OCI-LY3 (cell line): Measurements from ENCODE around the gene TBX10.

ENCODE experiments used
- H2AFZ ChIP-seq: fragments of 200-600, 300-600 bp; shearing (Covaris generic); 2 replicates; pipeline ENCODE4 v1.6.0; 2014; ENCODE audit warnings: antibody characterized with exemption, low read depth, low read length
- H3K27ac ChIP-seq: fragments of 200-600, 300-600 bp; sonication (generic); 2 replicates; pipeline ENCODE4 v1.5.1; 2014; ENCODE audit warnings: mild to moderate bottlenecking, low read length, moderate library complexity, mixed read lengths
- H3K27me3 ChIP-seq: fragments of 200-600, 300-600 bp; sonication (generic); 2 replicates; pipeline ENCODE4 v1.6.1; 2014; ENCODE audit warnings: low read depth, low read length, mixed read lengths
- H3K36me3 ChIP-seq: fragments of 200-600, 300-600 bp; sonication (generic); replicated peaks from 2 replicates; pipeline ENCODE3; 2014; ENCODE audit warnings: low read depth, low read length, mixed read lengths
- H3K4me1 ChIP-seq: fragments of 300-600, 200-600 bp; sonication (generic); 2 replicates; pipeline ENCODE4 v1.6.1; 2014; ENCODE audit warnings: low read length, mixed read lengths
- H3K4me2 ChIP-seq: fragments of 200-600, 300-600 bp; sonication (generic); 2 replicates; pipeline ENCODE4 v1.6.1; 2014; ENCODE audit warnings: low read length, mixed read lengths
- H3K4me3 ChIP-seq: fragments of 300-600, 200-600 bp; sonication (generic); 2 replicates; pipeline ENCODE4 v1.5.1; 2014; ENCODE audit warnings: antibody characterized with exemption, mild to moderate bottlenecking, low read length, moderate library complexity
- H3K79me2 ChIP-seq: fragments of 300-600, 200-600 bp; shearing (Covaris generic); 2 replicates; pipeline ENCODE4 v1.6.1; 2014; ENCODE audit warnings: mild to moderate bottlenecking, low read length, mixed read lengths
- H3K9ac ChIP-seq: fragments of 300-600, 200-600 bp; shearing (Covaris generic); 2 replicates; pipeline ENCODE4 v1.6.0; 2014; ENCODE audit warnings: mild to moderate bottlenecking, low read length, moderate library complexity
- H3K9me3 ChIP-seq: fragments of 200-600, 300-600 bp; shearing (Covaris generic); 2 replicates; pipeline ENCODE4 v1.6.1; 2014; ENCODE audit warnings: low read length, mixed read lengths; ENCODE audit not compliant: insufficient read depth
- H4K20me1 ChIP-seq: fragments of 200-600, 300-600 bp; sonication (generic); 2 replicates; pipeline ENCODE4 v1.6.1; 2016; ENCODE audit warnings: low read length, mixed read lengths; ENCODE audit not compliant: insufficient read depth
- CTCF ChIP-seq: fragments of 200-600, 300-600 bp; sonication (generic); IDR thresholded peaks from 2 replicates; pipeline ENCODE4 v1.5.1; 2014; ENCODE audit warnings: antibody characterized with exemption, low read length, low read depth
- EZH2phosphoT487 ChIP-seq: fragments of 200-600 bp; shearing (Covaris generic); IDR thresholded peaks from 2 replicates; pipeline ENCODE4 v1.6.1; 2018; ENCODE audit warnings: antibody characterized with exemption, mixed run types, low read depth

TBX10 gene

DNA sequence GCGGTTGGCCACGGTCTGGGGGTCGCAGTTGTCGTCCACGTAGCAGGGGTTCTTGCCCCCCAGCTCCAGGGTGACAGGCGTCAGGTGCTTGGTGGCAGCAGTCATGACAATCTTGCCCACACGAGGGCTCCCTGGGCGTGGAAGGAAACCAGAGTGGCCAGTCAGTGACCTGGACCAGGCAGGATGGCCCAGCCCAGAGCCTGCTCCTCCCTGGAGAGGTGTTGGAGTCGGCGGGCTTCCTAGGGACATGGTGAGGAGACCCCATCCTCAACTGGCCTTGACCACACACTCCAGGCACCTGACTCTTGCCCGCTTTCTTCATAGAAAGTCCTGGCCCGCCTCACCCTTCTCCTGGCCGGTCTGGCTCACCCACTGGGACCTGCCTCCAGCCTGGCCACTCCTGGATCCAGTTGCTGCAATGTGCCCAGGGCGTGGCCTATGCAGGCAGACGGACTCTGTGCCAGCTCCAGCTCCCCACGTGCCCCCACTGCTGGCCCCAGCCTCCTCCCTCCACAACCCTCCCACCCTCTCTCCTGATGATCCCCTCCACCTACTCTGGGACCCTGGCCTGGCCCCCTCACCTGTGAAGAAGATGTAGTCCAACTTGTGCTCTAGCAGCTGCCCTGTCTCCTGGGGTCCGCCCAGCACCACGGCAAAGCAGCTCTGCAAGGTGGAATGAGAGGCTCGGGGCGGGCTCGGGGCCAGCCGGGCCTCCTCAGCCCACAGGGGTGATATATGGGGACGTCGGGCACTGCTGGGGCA is 26.2 kb upstream of the TBX10 start:
- Histone ChIP-seq H3K4me3 (no peak overlapping the region), H3K4me2 (no peak overlapping the region), H3K4me1 (peaks cover 23% of the 10 kb centered on the region), H4K20me1 (no peaks in the 10 kb centered on the region), H3K9me3 (no peaks in the 10 kb centered on the region; the same call in 1 of the 2 replicates), H3K36me3 (no peaks in the 10 kb centered on the region), H2AFZ (no peak overlapping the region), H3K79me2 (no peaks in the 10 kb centered on the region), H3K27ac (no peak overlapping the region), H3K9ac (no peak overlapping the region), H3K27me3 (peaks cover 22% of the 10 kb centered on the region)
- peak; percentile 46 for TF ChIP-seq CTCF
- TF ChIP-seq EZH2phosphoT487, result no peak

DNA sequence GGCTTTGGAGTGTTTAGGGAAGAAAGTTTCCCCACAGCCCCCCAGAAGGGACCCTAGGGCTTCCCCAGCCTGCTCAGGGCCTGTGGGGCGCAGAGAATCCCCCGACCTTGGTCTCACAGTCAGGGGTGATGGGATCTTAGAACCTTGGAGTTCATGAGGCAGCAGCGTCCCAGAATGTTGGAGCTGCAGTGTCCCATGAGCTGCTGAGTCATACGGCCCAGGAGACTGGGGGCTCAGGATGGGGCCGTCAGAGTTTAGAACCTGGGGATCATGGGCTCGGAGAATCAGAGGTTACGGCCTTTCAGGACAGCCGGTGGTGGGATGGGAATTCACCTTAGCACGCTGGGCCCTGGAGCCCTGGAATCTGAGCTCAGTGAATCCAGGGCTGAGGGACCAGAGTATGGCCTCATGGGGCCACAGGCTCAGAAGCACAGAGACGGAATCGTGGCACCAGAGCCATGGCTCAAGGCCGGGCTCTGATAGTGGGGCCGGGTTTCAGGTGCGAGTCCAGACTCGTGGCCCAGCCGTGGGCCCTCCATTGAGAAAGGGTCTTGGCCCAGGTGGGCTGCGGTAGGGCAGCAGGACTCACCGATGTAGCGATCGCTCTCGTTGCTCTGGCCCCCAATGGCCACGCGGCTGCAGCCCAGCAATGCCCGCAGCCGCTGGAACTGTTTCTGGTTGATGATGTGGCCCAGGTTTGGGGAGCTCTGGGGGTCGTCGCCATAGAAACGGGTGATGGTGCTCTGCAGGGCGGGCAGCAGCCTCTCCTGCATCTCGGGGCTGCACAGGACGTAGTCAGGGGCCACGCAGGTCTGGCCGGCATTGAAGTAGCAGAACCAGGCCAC is 25.4 kb upstream of the TBX10 start:
- Histone ChIP-seq H3K79me2 (no peaks in the 10 kb centered on the region), H3K4me2 (no peak overlapping the region), H3K9ac (no peak overlapping the region), H3K4me3 (no peak overlapping the region), H3K9me3 (no peaks in the 10 kb centered on the region; the same call in 1 of the 2 replicates), H4K20me1 (no peaks in the 10 kb centered on the region), H3K27me3 (peaks cover 28% of the 10 kb centered on the region), H3K4me1 (peaks cover 23% of the 10 kb centered on the region), H3K36me3 (no peaks in the 10 kb centered on the region), H2AFZ (no peak overlapping the region), H3K27ac (no peak overlapping the region)
- TF ChIP-seq EZH2phosphoT487, result no peak
- no peak for TF ChIP-seq CTCF

DNA sequence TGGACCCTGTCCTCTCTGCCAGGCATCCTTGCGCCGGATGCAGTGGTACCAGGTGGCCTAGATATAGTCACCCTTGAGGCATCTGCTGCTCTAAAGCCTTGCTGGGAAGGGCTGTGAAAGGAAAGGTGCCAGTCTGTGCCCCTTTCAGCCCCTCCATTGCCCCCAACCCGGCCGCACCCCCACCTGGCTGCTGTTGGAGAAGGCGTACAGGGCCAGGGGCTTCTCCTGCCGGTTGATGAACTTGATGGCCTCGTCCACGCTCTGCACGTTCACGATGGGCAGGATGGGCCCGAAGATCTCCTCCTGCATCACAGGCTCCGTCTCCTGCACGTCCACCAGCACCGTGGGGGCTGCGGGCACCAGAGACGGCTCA is 24.6 kb upstream of the TBX10 start:
- Histone ChIP-seq H3K36me3 (no peaks in the 10 kb centered on the region), H3K4me2 (no peak overlapping the region), H3K4me3 (no peak overlapping the region), H4K20me1 (no peaks in the 10 kb centered on the region), H3K27me3 (peaks cover 28% of the 10 kb centered on the region), H3K79me2 (no peaks in the 10 kb centered on the region), H3K27ac (no peak overlapping the region), H2AFZ (no peak overlapping the region), H3K9me3 (no peaks in the 10 kb centered on the region; the same call in 1 of the 2 replicates), H3K4me1 (peaks cover 25% of the 10 kb centered on the region), H3K9ac (no peak overlapping the region)
- TF ChIP-seq EZH2phosphoT487 (no peak), CTCF (no peak)

DNA sequence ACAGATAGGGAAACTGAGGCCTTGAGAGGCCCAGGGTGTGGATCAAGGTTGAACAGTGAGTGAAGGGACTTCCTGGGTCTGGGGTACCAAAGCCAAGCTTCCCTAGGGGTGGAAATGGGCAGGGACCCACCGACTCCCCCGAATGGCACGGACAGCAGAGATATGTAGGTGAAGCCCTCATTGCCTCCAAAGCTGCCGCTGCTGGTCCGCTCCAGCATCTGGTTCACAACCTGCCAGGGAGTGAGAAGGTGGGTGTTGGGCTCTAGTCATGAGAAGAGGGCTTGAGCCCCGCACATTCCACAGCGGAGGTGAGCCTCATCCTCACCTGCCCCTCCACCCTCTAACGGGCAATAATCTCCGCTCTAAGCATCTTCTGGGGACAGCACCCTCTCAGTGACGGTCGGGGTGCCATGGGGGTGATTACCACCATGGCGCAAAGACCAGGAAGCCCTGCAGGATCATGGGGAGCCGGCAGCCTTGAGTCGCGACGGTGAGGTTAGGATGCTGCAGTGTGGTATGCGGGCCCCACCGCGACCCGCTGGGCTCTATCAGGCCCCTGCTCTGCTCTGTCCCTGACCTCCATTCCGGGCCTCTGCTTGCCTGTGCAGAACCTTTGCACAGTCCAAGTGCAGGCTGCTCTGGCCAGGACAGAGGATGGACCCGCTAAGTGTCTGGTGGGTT is 24.1 kb upstream of the TBX10 start:
- H3K4me1 ChIP-seq, result peaks cover 24% of the 10 kb centered on the region
- peaks cover 30% of the 10 kb centered on the region for H3K27me3 ChIP-seq
- no peak overlapping the region for H2AFZ ChIP-seq
- H3K79me2 ChIP-seq, result no peaks in the 10 kb centered on the region
- no peak overlapping the region for H3K4me3 ChIP-seq
- no peak overlapping the region for H3K27ac ChIP-seq
- no peak overlapping the region for H3K4me2 ChIP-seq
- H4K20me1 ChIP-seq, result no peaks in the 10 kb centered on the region
- no peak overlapping the region for H3K9ac ChIP-seq
- no peaks in the 10 kb centered on the region for H3K9me3 ChIP-seq
- TF ChIP-seq CTCF (no peak), EZH2phosphoT487 (no peak)
- no peaks in the 10 kb centered on the region for H3K36me3 ChIP-seq
